Nephron progenitor cell (in vitro differentiated cells): ENCODE results near the gene TBC1D1.

Experiments used
- DNase-seq: peaks from one replicate; pipeline ENCODE4 v3.0.0; 2021
- H3K27ac Mint-ChIP-seq: 2 replicates; pipeline ENCODE4 v1.8.0; 2021; ENCODE audit warnings: mild to moderate bottlenecking, moderate library complexity, mixed read lengths
- H3K27me3 Mint-ChIP-seq: 2 replicates; pipeline ENCODE4 v1.8.0; 2021; ENCODE audit warnings: mild to moderate bottlenecking, low read depth, mixed read lengths; ENCODE audit not compliant: poor library complexity
- H3K36me3 Mint-ChIP-seq: 2 replicates; pipeline ENCODE4 v1.8.0; 2021; ENCODE audit warnings: low read depth, mixed read lengths
- H3K4me1 Mint-ChIP-seq: 2 replicates; pipeline ENCODE4 v1.8.0; 2021; ENCODE audit warnings: mixed read lengths
- H3K4me3 Mint-ChIP-seq: 2 replicates; pipeline ENCODE4 v1.8.0; 2021; ENCODE audit warnings: mild to moderate bottlenecking, moderate library complexity, mixed read lengths
- H3K9me3 Mint-ChIP-seq: 2 replicates; pipeline ENCODE4 v1.8.0; 2021; ENCODE audit warnings: mild to moderate bottlenecking, moderate library complexity, mixed read lengths
- TF ChIP-seq, protein P1 (sequence below): fragments of 200-600 bp; sonication (generic); IDR thresholded peaks from 2 replicates; pipeline ENCODE4 v1.5.0; 2021; ENCODE audit warnings: antibody characterized with exemption

The TBC1D1 gene

DNA sequence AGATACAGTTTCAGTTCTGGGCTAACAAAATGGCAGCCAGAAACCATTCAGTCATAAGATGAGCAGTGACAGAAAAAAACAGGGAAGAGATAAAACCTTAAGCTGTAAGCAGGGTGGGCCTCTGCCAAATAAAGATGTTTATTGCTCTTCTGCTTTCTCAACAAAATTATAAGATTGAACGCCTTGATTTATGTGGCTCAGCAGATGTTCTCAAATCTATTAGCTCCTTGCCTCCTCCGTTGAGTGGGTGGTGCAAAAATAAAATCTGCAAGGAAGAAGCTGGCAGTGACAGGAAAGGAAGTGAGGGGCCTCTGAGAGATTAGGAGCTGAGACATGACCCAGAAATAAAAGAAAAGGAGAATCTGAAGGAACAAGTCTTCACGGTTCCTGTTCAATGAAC, 275.9 kb downstream of the TBC1D1 start:
- Mint-ChIP-seq H3K27ac (peak overlapping the region; percentile 39), H3K27me3 (no peaks in the 10 kb centered on the region), H3K36me3 (peaks cover 15% of the 10 kb centered on the region), H3K4me1 (peaks cover 30% of the 10 kb centered on the region), H3K4me3 (no peak overlapping the region), H3K9me3 (peaks cover 33% of the 10 kb centered on the region)
- TF ChIP-seq, protein P1, sequence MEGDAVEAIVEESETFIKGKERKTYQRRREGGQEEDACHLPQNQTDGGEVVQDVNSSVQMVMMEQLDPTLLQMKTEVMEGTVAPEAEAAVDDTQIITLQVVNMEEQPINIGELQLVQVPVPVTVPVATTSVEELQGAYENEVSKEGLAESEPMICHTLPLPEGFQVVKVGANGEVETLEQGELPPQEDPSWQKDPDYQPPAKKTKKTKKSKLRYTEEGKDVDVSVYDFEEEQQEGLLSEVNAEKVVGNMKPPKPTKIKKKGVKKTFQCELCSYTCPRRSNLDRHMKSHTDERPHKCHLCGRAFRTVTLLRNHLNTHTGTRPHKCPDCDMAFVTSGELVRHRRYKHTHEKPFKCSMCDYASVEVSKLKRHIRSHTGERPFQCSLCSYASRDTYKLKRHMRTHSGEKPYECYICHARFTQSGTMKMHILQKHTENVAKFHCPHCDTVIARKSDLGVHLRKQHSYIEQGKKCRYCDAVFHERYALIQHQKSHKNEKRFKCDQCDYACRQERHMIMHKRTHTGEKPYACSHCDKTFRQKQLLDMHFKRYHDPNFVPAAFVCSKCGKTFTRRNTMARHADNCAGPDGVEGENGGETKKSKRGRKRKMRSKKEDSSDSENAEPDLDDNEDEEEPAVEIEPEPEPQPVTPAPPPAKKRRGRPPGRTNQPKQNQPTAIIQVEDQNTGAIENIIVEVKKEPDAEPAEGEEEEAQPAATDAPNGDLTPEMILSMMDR, result no peak
- DNase-seq, result no peak

- no peak for DNase-seq
- Mint-ChIP-seq H3K36me3 (peaks cover 15% of the 10 kb centered on the region), H3K27me3 (no peaks in the 10 kb centered on the region), H3K4me3 (no peak overlapping the region), H3K9me3 (peaks cover 37% of the 10 kb centered on the region), H3K27ac (peak overlapping the region; percentile 37), H3K4me1 (peaks cover 19% of the 10 kb centered on the region)
- TF ChIP-seq, protein P1, result no peak
Observed at GRCh38 chr4:38167973-38168372, 277.1 kb downstream of the TBC1D1 start.

- no peak for DNase-seq
- Mint-ChIP-seq H3K27ac (no peak overlapping the region), H3K4me3 (no peak overlapping the region), H3K4me1 (peaks cover 32% of the 10 kb centered on the region), H3K9me3 (peaks cover 25% of the 10 kb centered on the region), H3K27me3 (no peaks in the 10 kb centered on the region), H3K36me3 (peaks cover 7% of the 10 kb centered on the region)
- TF ChIP-seq, protein P1, result no peak
Observed at GRCh38 chr4:38169524-38169923, 278.6 kb downstream of the TBC1D1 start.

GRCh38 chr4:38170338-38171169, 279.7 kb downstream of the TBC1D1 start:
- Mint-ChIP-seq H3K4me1 (peaks cover 43% of the 10 kb centered on the region), H3K9me3 (peaks cover 20% of the 10 kb centered on the region), H3K36me3 (peaks cover 2% of the 10 kb centered on the region), H3K4me3 (no peak overlapping the region), H3K27me3 (no peaks in the 10 kb centered on the region), H3K27ac (no peak overlapping the region)
- no peak for DNase-seq
- TF ChIP-seq, protein P1, result no peak

DNA sequence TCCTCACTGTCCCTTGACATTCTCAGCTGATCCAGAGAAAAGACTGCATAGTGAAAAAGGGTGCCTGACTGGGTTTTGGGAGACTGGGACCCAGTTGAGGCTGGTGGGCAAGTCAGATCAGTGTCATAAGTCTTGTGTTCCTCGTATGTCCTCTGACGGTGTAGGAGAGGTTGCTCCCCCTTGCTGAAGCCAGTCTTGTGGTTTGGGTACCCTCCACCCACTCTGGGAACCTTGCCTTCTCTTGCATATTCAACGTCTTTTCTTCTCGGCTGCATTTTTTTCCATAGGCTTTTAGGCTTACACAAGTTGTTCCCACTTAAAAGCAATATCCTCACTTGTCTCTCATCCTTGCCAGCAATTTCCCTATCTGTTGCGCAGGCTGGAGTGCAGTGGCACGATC, 281.2 kb downstream of the TBC1D1 start:
- Mint-ChIP-seq H3K36me3 (no peaks in the 10 kb centered on the region), H3K4me1 (peaks cover 33% of the 10 kb centered on the region), H3K4me3 (no peak overlapping the region), H3K9me3 (peaks cover 7% of the 10 kb centered on the region), H3K27ac (no peak overlapping the region), H3K27me3 (no peaks in the 10 kb centered on the region)
- DNase-seq, result no peak
- TF ChIP-seq, protein P1, result no peak
